Hippocampal formation (tissue), 2 donors: ENCODE data around the gene ITGB5.

Source experiments
- DNase-seq, 2 donors: peaks; one replicate each; lab custom pipeline; 2025; lab: John Stamatoyannopoulos, UW

The ITGB5 gene

DNA sequence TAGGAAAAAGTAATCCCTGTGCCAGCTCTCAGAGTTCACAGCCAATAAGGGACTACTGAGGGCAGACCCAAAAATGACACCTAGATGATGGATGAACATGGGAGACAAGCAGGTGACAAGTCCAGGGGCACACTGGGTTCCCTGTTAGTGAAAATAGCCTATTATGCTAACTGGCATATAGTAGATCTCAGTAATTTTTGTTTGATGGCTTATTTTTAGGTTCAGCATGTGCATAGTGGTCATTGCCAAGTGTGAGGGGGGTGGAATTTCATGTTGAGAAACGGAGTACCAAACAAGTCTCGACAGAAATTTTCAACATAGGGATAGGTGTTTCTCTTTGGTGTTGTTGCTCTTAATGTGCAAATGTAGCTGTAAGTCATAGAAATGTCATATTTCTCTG lies 6.4 kb upstream of the ITGB5 start:
- no peak for DNase-seq

DNA sequence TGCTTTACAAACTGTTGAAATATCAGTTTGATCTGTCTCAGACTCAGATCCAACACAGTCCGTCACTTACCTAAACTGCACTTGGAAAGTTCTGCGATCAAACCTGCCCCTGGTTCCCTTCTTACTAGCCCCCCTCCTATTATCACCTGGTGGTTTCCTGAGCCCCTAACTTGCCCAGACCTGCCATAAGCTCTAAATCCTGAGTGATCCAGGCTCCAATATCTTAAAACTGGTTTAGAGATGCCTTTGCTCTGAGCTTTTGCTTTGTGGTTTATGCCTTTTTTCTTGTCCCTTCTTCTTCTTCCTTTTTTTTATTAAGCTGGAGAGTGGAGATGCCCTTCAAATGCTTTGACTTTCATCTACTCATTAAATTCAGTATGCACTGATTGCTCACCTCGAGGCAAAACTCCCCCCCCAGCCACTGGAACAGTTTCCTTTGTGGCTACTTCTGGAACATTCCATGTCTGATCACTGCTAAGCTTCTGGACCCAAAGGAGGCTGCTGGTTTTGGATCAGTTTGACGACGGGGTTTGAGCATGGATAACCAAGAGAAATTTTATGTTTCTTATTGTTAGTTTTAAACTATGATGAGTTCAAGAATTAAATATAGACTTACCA lies 3.5 kb upstream of the ITGB5 start:
- DNase-seq = no peak

DNA sequence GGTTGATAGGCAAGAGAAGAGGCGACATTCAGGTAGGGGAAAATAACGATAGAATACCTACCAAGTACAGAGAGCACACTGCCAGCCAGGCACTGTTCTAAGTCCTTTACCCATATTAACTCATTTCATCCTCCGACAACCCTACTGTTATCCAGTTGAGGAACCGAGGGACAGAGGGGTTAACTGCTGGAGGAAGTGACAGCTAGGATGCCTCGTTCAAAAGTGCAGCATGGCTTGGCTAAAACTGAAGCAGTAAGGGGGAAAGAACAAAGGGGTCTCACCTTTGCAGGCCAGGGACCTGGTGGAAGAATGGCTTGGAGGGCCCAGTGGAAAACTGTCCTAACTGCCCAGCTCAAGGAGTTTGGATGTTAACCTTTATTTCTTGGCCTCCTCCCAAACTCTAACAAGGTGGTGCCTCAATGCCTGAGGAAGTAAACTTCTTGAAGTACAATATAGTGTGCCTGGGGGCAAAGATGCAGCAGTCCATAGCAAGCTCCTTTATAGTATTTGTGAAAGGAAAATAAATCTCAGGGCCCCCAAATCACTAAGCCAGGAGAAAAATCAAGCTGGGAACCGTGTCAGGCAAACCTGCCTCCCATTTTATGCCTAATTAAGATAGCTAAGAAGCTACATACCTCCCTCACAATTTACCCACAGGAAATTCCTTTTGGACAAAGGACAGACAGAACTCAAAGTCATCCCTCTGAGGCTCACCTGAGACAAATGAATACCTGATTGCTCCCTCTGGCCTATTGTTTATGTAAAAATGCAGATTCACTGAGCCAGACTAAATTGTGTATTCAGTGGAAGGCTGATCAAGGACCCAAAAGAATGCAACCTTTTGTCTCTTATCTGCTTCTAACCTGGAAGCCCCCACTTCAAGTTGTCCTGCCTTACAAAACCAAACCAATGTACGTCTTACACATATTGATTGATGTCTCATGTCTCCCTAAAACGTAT lies 1.6 kb upstream of the ITGB5 start:
- DNase-seq = no peak

- DNase-seq = no peak
Measured at GRCh38 chr3:124887932-124888298, 750 bp upstream of the ITGB5 start.

- peak in 1 of 2 donors; percentile 34 for DNase-seq
Measured at GRCh38 chr3:124886168-124887056, 753 bp downstream of the ITGB5 start.

- DNase-seq = no peak
Measured at GRCh38 chr3:124885466-124886167, 1.5 kb downstream of the ITGB5 start.

- DNase-seq = no peak
Measured at GRCh38 chr3:124884474-124885101, 2.6 kb downstream of the ITGB5 start.

DNA sequence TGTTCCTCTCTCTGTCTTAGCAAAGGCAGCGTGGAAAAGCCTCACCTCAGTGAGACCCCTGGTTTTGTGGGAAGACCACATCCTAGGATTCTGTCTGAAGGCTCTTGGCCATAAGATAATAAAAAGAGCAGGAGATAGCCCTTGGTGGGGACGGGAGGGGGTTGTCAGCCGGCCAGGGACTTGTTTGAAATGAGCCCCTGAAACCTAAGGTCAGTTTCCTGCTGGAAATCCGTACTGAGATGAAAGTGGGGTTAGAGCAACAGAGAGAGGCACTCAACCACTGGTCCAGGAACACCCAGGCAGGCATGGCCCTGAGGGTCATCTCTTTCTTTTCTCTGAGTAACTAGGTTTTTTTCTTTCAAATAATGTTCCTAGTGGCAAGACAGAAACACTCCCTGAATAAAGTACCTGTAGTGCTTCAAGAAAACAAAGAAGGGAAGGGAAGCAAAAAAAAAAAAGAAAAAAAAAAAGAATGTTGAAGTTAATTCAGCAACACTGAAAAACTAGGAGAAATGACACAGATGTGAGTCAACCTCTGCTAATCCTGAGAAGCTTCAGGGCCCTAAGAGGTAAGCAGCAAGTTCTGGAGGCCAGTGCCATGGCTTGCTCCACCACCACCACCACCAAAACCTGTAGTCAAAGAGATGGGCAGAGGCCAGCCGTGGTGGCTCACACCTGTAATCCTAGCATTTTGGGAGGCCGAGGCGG lies 3.2 kb downstream of the ITGB5 start:
- no peak for DNase-seq

- no peak for DNase-seq
Measured at GRCh38 chr3:124882816-124883747, 4.1 kb downstream of the ITGB5 start.

DNA sequence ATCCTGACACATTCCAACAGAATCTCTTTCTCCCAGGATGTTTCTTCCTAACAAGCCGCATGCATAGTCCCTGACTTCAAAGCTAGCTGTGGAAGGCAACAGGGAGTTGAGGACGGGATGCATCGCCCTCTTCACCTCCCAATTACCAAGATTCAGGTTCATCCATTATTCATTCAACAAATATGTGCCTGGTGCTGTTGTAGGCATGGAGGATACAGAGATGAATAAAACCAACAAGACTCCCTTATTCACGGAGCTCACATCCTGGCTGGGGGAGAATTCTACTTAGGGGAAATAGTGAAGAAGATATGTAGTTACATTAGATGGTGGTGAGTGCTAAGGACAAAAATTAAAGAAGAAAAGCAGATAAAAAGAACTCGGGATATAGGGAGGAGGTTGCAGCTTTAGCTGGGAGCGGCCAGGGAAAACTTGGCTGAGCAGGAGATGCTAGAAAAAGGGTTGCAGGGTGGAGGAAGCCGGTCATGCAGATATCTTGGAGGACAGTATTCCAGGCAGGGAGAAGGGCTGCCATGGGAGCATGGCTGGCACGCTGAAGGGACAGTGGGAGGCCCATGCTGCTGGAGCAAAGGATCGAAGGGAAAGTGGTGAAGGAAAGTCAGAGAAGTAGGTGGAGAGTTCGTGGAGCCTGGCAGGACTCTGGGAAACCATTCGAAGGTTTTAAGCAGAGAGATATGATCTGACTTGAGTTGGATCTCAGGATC lies 5.0 kb downstream of the ITGB5 start:
- no peak for DNase-seq

DNA sequence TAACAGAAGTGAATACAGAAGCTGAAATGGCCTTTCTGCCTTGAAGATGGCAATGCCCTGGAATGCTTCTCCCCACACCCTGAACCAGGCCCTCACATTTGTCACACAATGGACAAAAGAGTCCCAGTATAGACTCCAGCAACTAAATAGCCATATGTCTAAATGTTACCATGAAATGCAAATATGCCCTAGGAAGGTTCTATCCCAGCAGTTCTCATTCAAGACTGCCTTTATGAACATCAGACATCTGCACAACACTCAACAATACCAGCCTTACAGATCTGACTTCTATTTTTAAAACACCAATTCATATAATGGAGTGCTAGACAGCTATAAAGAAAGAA lies 7.9 kb downstream of the ITGB5 start:
- DNase-seq = no peak

- peak in 1 of 2 donors; percentile 16 for DNase-seq
Measured at GRCh38 chr3:124878561-124879336, 8.4 kb downstream of the ITGB5 start.

GRCh38 chr3:124877674-124878073 lies 9.5 kb downstream of the ITGB5 start:
- DNase-seq = no peak

DNA sequence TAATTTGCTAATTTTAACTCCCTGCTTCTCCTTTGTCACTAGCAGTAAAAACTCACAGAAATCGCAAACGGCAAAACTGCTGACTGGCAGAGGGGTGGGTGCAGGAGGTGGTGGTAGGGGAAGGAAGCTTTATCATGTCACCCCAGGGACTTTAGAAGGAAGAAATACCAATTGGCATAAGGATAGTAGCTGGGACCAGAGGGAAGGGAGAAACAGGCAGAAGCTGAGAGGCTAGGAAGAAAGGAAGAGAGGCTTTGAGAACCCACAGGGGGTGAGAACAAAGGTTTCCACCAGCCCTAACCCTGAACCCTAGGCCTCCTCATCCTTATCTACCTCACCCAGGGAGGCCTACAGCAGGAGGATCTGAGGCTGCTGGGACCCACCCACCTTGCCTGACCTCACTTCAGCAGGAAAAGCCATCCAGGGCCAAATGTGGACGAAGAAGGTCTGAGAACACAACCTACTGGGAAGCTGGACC lies 10.7 kb downstream of the ITGB5 start:
- DNase-seq = peak; percentile 38 to 47

DNA sequence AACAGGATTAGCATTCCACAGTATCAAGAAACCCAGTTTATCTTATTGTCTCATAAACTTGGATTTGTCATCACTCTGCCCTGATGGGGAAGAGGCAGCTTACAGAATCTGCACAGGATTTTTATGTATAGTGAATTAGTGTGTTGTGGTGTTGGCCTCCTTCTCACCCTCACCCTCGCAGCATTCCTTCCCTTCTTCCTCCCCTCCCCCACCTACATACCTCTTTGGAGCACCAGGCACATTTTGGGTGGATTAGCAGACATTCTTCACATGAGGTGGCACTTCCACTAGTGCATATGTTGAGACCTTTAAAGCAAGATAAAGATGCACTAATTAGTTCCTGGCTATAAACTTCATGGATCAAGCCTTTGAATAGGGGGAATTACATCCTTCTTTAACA lies 13.9 kb downstream of the ITGB5 start:
- no peak for DNase-seq

GRCh38 chr3:124867511-124867910 lies 19.7 kb downstream of the ITGB5 start:
- no peak for DNase-seq

GRCh38 chr3:124862006-124862405 lies 25.2 kb downstream of the ITGB5 start:
- DNase-seq = no peak

DNA sequence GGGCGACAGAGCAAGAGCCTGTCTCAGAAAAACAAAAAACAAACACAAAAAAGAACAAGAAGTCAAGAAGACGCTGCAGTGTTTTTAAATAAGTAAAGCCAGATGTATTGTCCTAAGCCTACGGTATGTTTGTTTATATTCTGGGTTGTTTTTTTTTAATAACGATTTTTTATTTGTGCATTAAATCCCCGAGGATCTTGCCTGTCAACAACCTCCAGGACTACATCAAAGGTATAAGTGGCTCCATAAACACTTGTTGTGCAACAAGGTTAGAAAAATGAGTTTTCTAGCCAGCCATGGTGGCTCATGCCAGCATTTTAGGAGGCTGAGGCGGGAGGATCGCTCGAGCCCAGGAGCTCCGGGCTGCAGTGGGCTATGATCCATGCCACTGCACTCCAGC lies 26.1 kb downstream of the ITGB5 start:
- no peak for DNase-seq
